Measurements from ENCODE around the gene SAPCD2. TPM values are rescaled to one million over a fixed set of nuclear protein-coding genes. Genes with fewer than 3 reads are reported as not detected.

The SAPCD2 gene
- total and polyA plus RNA-seq, 2 experiments from 2014 or later, result 13.4 to 60.3 TPM

GRCh38 chr9:137065336-137065967 lies 4.9 kb downstream of the SAPCD2 start (continued):
- TF ChIP-seq ZNF462 (CRISPR knock-in tag; IDR thresholded peaks at IDR 0.05) (no peak), EZH2phosphoT487 (IDR thresholded peaks at IDR 0.05; ENCODE audit: unreplicated experiment) (no peak), ETS1 (IDR thresholded peaks at IDR 0.05) (no peak), STAT1 (IDR thresholded peaks at IDR 0.05; ENCODE audit: unreplicated experiment) (no peak), REST (IDR thresholded peaks at IDR 0.05; ENCODE audit: unreplicated experiment) (no peak), CREB1 (CRISPR knock-in tag; IDR thresholded peaks at IDR 0.05; ENCODE audit: low read depth) (no peak), NANOG (IDR thresholded peaks at IDR 0.05; ENCODE audit: borderline replicate concordance) (no peak), POLR2AphosphoS5 (IDR thresholded peaks at IDR 0.05; ENCODE audit: low read depth) (no peak), ZNF331 (CRISPR knock-in tag; IDR thresholded peaks at IDR 0.05; ENCODE audit: low read depth) (no peak), ZNF114 (CRISPR knock-in tag; IDR thresholded peaks at IDR 0.05) (no peak)
